ENCODE results near the gene OPN4.

OPN4 gene

GRCh38 chr10:86699125-86699524 lies 44.8 kb downstream of the OPN4 start:
- DNase-seq (ENCODE audit: low read depth in 2 of 2, low spot score in 1 of 2), result no peak

GRCh38 chr10:86699541-86699940 lies 45.2 kb downstream of the OPN4 start:
- DNase-seq (ENCODE audit: low read depth in 2 of 2, low spot score in 1 of 2), result no peak

- no peak for DNase-seq (ENCODE audit: low read depth in 2 of 2, low spot score in 1 of 2)
These were observed 45.9 kb downstream of the OPN4 start for GRCh38 chr10:86699991-86700840.

GRCh38 chr10:86700851-86701617 lies 46.7 kb downstream of the OPN4 start:
- no peak for DNase-seq (ENCODE audit: low read depth in 2 of 2, low spot score in 1 of 2)

GRCh38 chr10:86703176-86703575 lies 48.8 kb downstream of the OPN4 start:
- DNase-seq (ENCODE audit: low read depth in 2 of 2, low spot score in 1 of 2), result no peak

- DNase-seq (ENCODE audit: low read depth in 2 of 2, low spot score in 1 of 2), result no peak
These were observed 50.8 kb downstream of the OPN4 start for GRCh38 chr10:86705139-86705538.

GRCh38 chr10:86705905-86706304 lies 51.6 kb downstream of the OPN4 start:
- no peak for DNase-seq (ENCODE audit: low read depth in 2 of 2, low spot score in 1 of 2)

- no peak for DNase-seq (ENCODE audit: low read depth in 2 of 2, low spot score in 1 of 2)
These were observed 52.1 kb downstream of the OPN4 start for GRCh38 chr10:86706401-86706841.

GRCh38 chr10:86706977-86707376 lies 52.6 kb downstream of the OPN4 start:
- no peak for DNase-seq (ENCODE audit: low read depth in 2 of 2, low spot score in 1 of 2)

- no peak for DNase-seq (ENCODE audit: low read depth in 2 of 2, low spot score in 1 of 2)
These were observed 53.2 kb downstream of the OPN4 start for GRCh38 chr10:86707505-86707904.

- DNase-seq (ENCODE audit: low read depth in 2 of 2, low spot score in 1 of 2), result no peak
These were observed 53.9 kb downstream of the OPN4 start for GRCh38 chr10:86708068-86708782.

GRCh38 chr10:86708783-86709380 lies 54.5 kb downstream of the OPN4 start:
- DNase-seq (ENCODE audit: low read depth in 2 of 2, low spot score in 1 of 2), result no peak

- no peak for DNase-seq (ENCODE audit: low read depth in 2 of 2, low spot score in 1 of 2)
These were observed 55.2 kb downstream of the OPN4 start for GRCh38 chr10:86709396-86710185.

GRCh38 chr10:86710987-86711512 lies 56.7 kb downstream of the OPN4 start:
- peak; percentile 43 to 66 for DNase-seq (ENCODE audit: low read depth in 2 of 2, low spot score in 1 of 2)

GRCh38 chr10:86711513-86712316 lies 57.4 kb downstream of the OPN4 start:
- DNase-seq (ENCODE audit: low read depth in 2 of 2, low spot score in 1 of 2), result peak; percentile 10

- DNase-seq (ENCODE audit: low read depth in 2 of 2, low spot score in 1 of 2), result no peak
These were observed 58.0 kb downstream of the OPN4 start for GRCh38 chr10:86712317-86712707.

- DNase-seq (ENCODE audit: low read depth in 2 of 2, low spot score in 1 of 2), result no peak
These were observed 60.9 kb downstream of the OPN4 start for GRCh38 chr10:86715156-86715795.

GRCh38 chr10:86715836-86716235 lies 61.5 kb downstream of the OPN4 start:
- DNase-seq (ENCODE audit: low read depth in 2 of 2, low spot score in 1 of 2), result no peak
